SH-SY5Y (cell line): Measurements from ENCODE around the gene PRPF18.
A peak's percentile ranks its signal among the peaks of the same experiment; 100 is the strongest.

Experiments used
- GATA2 ChIP-seq: IDR thresholded peaks from 2 replicates; pipeline ENCODE4 v1.6.1; 2011; ENCODE audit warnings: mild to moderate bottlenecking, low read depth, low read length
- GATA3 ChIP-seq: IDR thresholded peaks from 2 replicates; pipeline ENCODE4 v1.6.1; 2011; ENCODE audit warnings: low read depth, mild to moderate bottlenecking, low read length, moderate library complexity

Gene PRPF18

GRCh38 chr10:13644866-13645265 is 58.1 kb downstream of the PRPF18 start:
- TF ChIP-seq GATA2 (no peak), GATA3 (no peak)

- TF ChIP-seq GATA3 (no peak), GATA2 (no peak)
Observed at GRCh38 chr10:13648425-13648824, 61.7 kb downstream of the PRPF18 start.

GRCh38 chr10:13649844-13650520 is 63.2 kb downstream of the PRPF18 start:
- TF ChIP-seq GATA3: no peak
- TF ChIP-seq GATA2: no peak

- peak; percentile 70; the same call in 1 of the 2 replicates for TF ChIP-seq GATA2
- TF ChIP-seq GATA3: no peak
Observed at GRCh38 chr10:13650961-13651360, 64.2 kb downstream of the PRPF18 start.

- TF ChIP-seq GATA2: no peak
- TF ChIP-seq GATA3: no peak
Observed at GRCh38 chr10:13651969-13652720, 65.4 kb downstream of the PRPF18 start.

- TF ChIP-seq GATA2 (no peak), GATA3 (no peak)
Observed at GRCh38 chr10:13652860-13653259, 66.1 kb downstream of the PRPF18 start.

- TF ChIP-seq GATA3 (no peak), GATA2 (no peak)
Observed at GRCh38 chr10:13654118-13654830, 67.5 kb downstream of the PRPF18 start.

GRCh38 chr10:13654846-13655245 is 68.1 kb downstream of the PRPF18 start:
- no peak for TF ChIP-seq GATA3
- no peak for TF ChIP-seq GATA2

- TF ChIP-seq GATA3: no peak
- TF ChIP-seq GATA2: no peak
Observed at GRCh38 chr10:13656337-13657100, 69.8 kb downstream of the PRPF18 start.

- no peak for TF ChIP-seq GATA3
- no peak for TF ChIP-seq GATA2
Observed at GRCh38 chr10:13657101-13657680, 70.4 kb downstream of the PRPF18 start.

GRCh38 chr10:13658264-13658663 is 71.5 kb downstream of the PRPF18 start:
- TF ChIP-seq GATA3 (no peak), GATA2 (no peak)

- TF ChIP-seq GATA3: no peak
- TF ChIP-seq GATA2: no peak
Observed at GRCh38 chr10:13658871-13659685, 72.3 kb downstream of the PRPF18 start.

- no peak for TF ChIP-seq GATA3
- no peak for TF ChIP-seq GATA2
Observed at GRCh38 chr10:13659887-13660550, 73.3 kb downstream of the PRPF18 start.

- TF ChIP-seq GATA3 (no peak), GATA2 (no peak)
Observed at GRCh38 chr10:13660551-13660920, 73.8 kb downstream of the PRPF18 start.
